AG04450 (cell line): Measurements from ENCODE around the gene GNG3. TPM values are rescaled to one million over a fixed set of nuclear protein-coding genes. Genes with fewer than 3 reads are reported as not detected.

ENCODE experiments used
- CTCF ChIA-PET: fragments of 300-600, 350-600 bp; formaldehyde crosslinking; extraction: SDS; loops from one replicate; lab custom pipeline; 2022; ENCODE audit warnings: antibody characterized with exemption, inconsistent platforms; lab: Charles Lee
- POLR2A ChIA-PET: fragments of 350-600 bp; formaldehyde crosslinking; extraction: SDS; loops from one replicate; lab custom pipeline; 2021; ENCODE audit warnings: antibody characterized with exemption, inconsistent platforms; lab: Yijun Ruan, JAX
- DNase-seq: peaks from one replicate; pipeline ENCODE4 v3.0.0-alpha.2; 2011; ENCODE audit warnings: low read depth, low spot score
- H3K27ac ChIP-seq: one replicate; pipeline ENCODE4 v1.5.1; 2012; ENCODE audit warnings: low read depth, low read length, control low read depth
- H3K27me3 ChIP-seq: one replicate; pipeline ENCODE4 v1.6.0; 2012; ENCODE audit warnings: low read length; ENCODE audit not compliant: control insufficient read depth, insufficient read depth
- H3K4me3 ChIP-seq: 2 replicates; pipeline ENCODE4 v1.5.1; 2011; ENCODE audit warnings: mild to moderate bottlenecking, low read depth, low read length, control low read depth
- H3K9me3 ChIP-seq: 2 replicates; pipeline ENCODE4 v1.5.1; 2012; ENCODE audit warnings: low read length; ENCODE audit not compliant: control insufficient read depth, insufficient read depth
- CTCF ChIP-seq: IDR thresholded peaks from 2 replicates; pipeline ENCODE4 v1.5.1; 2011; ENCODE audit warnings: low read depth, low read length, control low read depth, inconsistent platforms
- polyA plus RNA-seq: library from polyadenylated mRNA; depleted of rRNA; stranded (reverse); fragments of >200 nt; gene quantifications from 2 replicates; pipeline ENCODE4 v1.2.3, GENCODE V29; 2011

The GNG3 gene
- polyA plus RNA-seq, 1 experiment, result not detected

- Histone ChIP-seq H3K4me3 (no peak overlapping the region), H3K27me3 (no peaks in the 10 kb centered on the region), H3K9me3 (no peaks in the 10 kb centered on the region), H3K27ac (no peak overlapping the region)
- ChIA-PET CTCF (interaction anchor here (1.3 to 2.1 kb wide), 2 partner anchors 12 to 14 kb away, joined by 3 to 14 read pairs; no protein-coding TSS in a partner anchor), POLR2A (interaction anchor here (0.6 to 2.1 kb wide), 9 partner anchors 8 to 134 kb away, joined by 3 to 26 read pairs (median 4); partner anchors contain the start of genes C11orf98, CSKMT, EEF1G and LRRN4CL)
- DNase-seq, result no peak
- no peak for TF ChIP-seq CTCF
Observed at GRCh38 chr11:62706850-62707247, 627 bp upstream of the GNG3 start.

DNA sequence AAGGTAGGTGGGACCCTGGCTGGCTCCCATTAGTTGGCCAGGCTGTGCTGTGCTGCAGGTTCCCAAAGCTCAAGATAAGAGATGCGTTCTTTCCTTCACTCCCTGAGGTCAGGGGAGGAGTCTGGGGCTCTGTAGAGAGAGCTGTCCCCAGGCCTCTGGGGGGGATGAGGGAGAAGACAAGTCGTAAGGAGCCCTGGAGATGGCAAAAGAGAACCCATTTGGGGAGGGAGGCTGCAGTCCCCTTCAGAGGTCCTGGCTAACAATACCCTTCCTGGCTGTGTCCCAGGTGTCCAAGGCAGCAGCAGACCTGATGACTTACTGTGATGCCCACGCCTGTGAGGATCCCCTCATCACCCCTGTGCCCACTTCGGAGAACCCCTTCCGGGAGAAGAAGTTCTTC is 916 bp downstream of the GNG3 start:
- Histone ChIP-seq H3K27ac (no peak overlapping the region), H3K27me3 (no peaks in the 10 kb centered on the region), H3K9me3 (no peaks in the 10 kb centered on the region), H3K4me3 (no peak overlapping the region)
- ChIA-PET CTCF (interaction anchor here (1.3 kb wide), 1 partner anchor 16 kb away, joined by 4 read pairs; no protein-coding TSS in a partner anchor), POLR2A (interaction anchor here (1.4 to 2.7 kb wide), 6 partner anchors 19 to 133 kb away, joined by 4 to 17 read pairs (median 9); partner anchors contain the start of genes C11orf98, CSKMT, HNRNPUL2 and LRRN4CL)
- DNase-seq, result no peak
- no peak for TF ChIP-seq CTCF

DNA sequence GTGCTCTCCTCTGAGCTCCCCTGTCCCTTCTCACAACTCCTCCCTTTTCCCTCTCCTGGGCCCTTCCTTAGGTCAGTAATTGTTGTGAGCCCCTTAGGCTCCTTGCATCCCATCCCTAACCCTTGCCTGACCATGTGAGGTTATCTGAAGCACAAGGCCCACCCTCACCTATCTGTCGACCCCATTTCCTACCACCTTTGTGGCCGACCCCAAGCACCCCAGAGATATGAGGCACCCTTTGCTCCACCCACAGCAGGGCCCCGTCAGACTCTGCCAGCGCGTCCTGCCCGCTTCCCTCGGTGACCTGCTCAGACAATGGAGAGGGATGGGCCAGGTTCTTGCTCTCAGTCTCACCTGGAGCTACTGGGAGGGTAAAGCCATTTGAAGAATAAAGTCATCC is 1.3 kb downstream of the GNG3 start:
- TF ChIP-seq CTCF, result no peak
- ChIA-PET POLR2A (interaction anchor here (0.6 to 2.7 kb wide), 8 partner anchors 18 to 172 kb away, joined by 3 to 17 read pairs (median 6); partner anchors contain the start of genes C11orf98, CSKMT, HNRNPUL2 and LRRN4CL), CTCF (interaction anchor here (1.3 kb wide), 1 partner anchor 16 kb away, joined by 4 read pairs; no protein-coding TSS in a partner anchor)
- H3K9me3 ChIP-seq, result no peaks in the 10 kb centered on the region
- no peak for DNase-seq
- H3K27me3 ChIP-seq, result no peaks in the 10 kb centered on the region
- H3K4me3 ChIP-seq, result peak overlapping the region; percentile 41
- peak overlapping the region; percentile 11 for H3K27ac ChIP-seq

- Histone ChIP-seq H3K27ac (peak overlapping the region; percentile 91), H3K27me3 (no peaks in the 10 kb centered on the region), H3K9me3 (no peaks in the 10 kb centered on the region), H3K4me3 (peak overlapping the region; percentile 52)
- ChIA-PET CTCF (interaction anchor here (0.5 to 1.3 kb wide), 2 partner anchors 12 to 17 kb away, joined by 3 to 4 read pairs; no protein-coding TSS in a partner anchor), POLR2A (interaction anchor here (0.6 to 2.7 kb wide), 6 partner anchors 18 to 171 kb away, joined by 3 to 17 read pairs (median 9); partner anchors contain the start of genes C11orf98, CSKMT, HNRNPUL2 and LRRN4CL)
- no peak for TF ChIP-seq CTCF
- DNase-seq, result peak; percentile 93
Observed at GRCh38 chr11:62709247-62710000, 1.9 kb downstream of the GNG3 start.
